T-helper 1 cell (primary cell): Measurements from ENCODE around the gene DNAJC2.

Experiments
- DNase-seq, 5 donors: peaks; one replicate each; pipeline ENCODE4 v3.0.0-alpha.2; 2012 to 2020
- total RNA-seq, 4 donors: gene quantifications; one replicate each; lab custom pipeline; 2026; lab: John Stamatoyannopoulos, UW

Gene DNAJC2
- total RNA-seq: 64.0 to 77.3 (median 67.8) reads per million in 4 donors

- DNase-seq: peak; percentile 73 to 90 (median 82)
Observed at GRCh38 chr7:103344453-103345149, at the start of gene DNAJC2. TSS of gene DNAJC2 (minus strand) at chr7:103344767. CDS start at chr7:103344622, 145 bp downstream.

GRCh38 chr7:103391976-103392375 is 47.4 kb upstream of the DNAJC2 start:
- DNase-seq: no peak

DNA sequence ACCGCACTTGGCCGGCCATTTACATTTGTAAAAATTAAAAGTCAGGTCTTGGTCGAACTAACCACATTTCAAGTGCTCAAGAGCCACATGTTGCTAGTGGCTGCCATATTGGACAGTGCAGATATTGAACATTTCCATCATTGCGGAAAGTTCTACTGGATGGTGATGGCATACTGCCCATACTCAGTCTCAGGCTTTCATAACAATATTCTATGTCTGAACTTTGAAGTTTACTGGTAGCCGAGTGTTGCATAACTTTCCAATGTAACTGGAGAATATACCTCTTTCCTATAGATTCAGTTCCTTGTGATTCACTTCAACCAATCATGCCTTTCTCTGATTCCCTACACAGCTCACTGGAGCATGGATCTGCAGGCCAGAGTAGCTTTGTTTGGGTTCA is 46.6 kb upstream of the DNAJC2 start:
- DNase-seq: no peak

DNA sequence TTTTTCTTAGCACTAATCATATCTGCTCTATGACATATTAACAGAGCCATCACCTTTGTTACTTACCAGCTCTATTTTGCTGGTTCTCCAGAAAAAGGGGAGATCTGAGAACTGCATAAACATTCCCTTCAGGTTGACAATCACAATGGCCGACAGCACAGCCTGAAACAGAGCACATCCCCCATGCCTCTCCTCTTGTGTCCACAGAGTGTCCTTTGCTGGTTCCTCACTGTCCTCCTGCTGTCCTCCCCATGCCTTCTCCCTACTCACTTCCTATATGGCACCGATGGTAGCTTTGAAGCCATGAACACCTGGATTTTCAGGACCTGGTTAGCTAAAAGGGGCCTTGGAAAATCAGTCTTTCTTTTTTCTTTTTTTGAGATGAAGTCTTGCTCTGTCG is 44.7 kb upstream of the DNAJC2 start:
- DNase-seq: no peak

GRCh38 chr7:103388469-103389140 is 44.0 kb upstream of the DNAJC2 start:
- no peak for DNase-seq

DNA sequence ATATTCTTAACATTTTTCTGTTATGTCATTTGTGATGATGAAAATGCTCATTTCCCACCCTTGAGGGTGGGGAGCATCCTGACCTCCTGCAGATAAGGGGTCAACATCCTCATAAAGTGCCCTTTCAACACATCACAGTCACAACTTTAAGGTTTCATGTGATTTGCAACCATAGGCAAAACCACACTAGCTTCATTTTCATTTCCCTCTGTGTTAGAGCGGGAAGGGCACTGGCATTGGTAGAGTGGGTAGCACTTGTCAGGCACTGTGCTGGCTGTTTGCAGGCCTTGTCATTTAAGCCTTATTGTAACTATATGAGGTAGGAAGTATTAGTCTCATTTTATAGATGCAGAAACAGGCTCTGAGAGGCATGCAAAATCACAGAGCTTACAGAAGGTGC is 42.7 kb upstream of the DNAJC2 start:
- no peak for DNase-seq

- no peak for DNase-seq
Observed at GRCh38 chr7:103382032-103382402, 37.5 kb upstream of the DNAJC2 start.

GRCh38 chr7:103381280-103382031 is 36.9 kb upstream of the DNAJC2 start:
- DNase-seq: no peak

GRCh38 chr7:103380395-103381191 is 36.0 kb upstream of the DNAJC2 start:
- DNase-seq: no peak

- DNase-seq: no peak
Observed at GRCh38 chr7:103379270-103379975, 34.9 kb upstream of the DNAJC2 start.

DNA sequence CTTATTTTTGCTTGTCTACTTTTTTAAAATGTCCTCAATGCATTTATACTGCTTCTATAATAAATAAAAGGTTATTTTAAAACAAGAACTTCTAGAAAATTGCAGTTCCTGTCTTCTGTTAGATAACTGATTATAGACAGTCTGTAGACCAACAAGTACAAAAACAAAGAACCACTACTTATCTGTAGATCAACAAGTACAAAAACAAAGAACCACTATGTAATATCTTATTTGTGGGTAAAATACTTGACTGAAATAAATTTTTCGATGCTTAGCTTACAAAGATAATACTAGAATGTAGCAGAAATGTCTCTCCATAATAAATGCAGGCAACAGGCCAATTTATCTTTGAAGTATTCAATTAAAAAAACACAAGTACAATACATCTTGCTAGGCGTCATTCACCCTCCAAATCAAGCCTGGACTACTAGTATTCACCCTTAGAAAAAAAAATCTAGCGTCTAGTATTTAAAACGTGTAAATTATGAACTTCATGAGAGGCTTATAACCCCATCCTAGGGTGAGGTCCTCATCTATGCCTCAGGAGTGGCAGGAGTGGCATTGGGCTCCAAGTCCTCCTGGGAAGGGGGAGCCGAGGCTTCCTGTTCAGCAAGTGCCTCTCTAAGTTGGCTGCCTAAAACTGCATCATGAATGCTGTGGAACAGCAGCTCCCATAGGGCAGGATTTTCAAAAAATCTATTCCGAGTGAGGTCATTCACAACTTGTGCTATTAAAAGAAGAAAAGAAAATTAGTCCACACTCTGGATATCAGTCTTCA is 29.5 kb upstream of the DNAJC2 start:
- DNase-seq: no peak

DNA sequence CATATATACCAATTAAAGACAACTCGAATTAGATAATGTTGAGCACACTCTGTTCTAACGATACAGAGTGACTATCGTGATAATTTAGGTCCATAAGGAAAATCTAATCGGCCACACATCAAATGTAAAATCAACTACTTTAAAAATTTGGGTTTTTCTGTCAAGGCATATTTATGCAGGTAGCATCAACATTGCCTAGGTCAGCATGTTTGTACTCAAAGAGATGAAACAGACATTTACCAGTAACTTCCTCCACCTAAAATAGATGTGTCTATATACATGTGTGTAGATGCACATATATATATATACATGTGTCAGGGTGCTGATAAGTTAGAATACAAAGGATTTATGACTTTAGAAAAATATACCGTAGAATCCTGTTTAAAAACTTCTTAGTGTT is 24.9 kb upstream of the DNAJC2 start:
- no peak for DNase-seq

DNA sequence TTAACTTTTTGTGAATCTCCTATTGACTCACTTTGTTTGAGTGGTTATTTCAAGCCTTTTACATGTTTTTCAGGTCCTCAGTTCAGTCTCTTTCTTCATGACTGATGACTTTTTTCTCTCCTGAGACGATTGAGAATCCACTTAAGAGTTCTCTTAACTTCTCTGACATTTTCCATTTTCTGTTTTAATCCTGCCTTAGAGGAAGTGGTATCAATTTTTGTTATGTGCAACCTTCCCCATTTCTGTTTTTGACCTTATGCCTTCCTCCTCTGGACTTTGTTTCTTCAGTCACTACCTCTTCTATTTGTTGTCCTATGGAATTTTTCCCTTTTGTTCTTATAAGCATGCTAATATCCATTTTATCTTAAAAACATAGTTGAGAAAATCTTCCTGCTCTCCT is 5.2 kb upstream of the DNAJC2 start:
- DNase-seq: no peak

DNA sequence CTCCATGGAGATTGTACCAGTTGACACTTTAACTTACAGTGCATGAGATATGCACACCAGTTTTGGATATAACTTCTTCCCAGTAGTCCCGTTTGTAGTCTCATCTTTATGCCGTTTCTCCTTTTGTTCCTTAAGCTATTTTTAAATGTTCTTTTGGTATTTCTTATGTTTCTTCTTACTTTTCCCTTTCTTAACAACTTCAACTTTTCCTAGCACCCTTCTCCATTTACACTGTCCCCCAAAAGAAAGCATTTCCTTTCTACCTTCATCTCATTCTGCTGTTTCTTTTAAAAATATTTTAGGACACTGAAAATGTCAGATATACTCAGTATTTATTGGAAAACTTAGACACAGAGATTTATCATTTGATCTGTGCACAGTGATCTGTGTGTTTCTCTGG is 4.4 kb upstream of the DNAJC2 start:
- DNase-seq: no peak

DNA sequence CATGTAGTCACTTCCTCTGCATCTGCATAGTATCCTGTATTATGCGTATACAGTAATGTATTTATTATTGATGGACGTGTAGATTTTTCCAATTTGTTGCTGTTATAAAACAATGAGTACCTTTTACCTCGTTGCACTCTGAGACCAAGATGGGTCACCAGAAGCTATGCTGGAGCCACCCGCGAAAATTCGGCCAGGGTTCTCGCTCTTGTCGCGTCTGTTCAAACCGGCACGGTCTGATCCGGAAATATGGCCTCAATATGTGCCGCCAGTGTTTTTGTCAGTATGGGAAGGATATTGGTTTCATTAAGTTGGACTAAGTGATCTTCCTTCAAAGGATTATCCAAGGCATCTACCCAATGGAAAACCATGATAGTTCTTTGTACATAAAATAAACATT is 3.9 kb upstream of the DNAJC2 start:
- DNase-seq: no peak

DNA sequence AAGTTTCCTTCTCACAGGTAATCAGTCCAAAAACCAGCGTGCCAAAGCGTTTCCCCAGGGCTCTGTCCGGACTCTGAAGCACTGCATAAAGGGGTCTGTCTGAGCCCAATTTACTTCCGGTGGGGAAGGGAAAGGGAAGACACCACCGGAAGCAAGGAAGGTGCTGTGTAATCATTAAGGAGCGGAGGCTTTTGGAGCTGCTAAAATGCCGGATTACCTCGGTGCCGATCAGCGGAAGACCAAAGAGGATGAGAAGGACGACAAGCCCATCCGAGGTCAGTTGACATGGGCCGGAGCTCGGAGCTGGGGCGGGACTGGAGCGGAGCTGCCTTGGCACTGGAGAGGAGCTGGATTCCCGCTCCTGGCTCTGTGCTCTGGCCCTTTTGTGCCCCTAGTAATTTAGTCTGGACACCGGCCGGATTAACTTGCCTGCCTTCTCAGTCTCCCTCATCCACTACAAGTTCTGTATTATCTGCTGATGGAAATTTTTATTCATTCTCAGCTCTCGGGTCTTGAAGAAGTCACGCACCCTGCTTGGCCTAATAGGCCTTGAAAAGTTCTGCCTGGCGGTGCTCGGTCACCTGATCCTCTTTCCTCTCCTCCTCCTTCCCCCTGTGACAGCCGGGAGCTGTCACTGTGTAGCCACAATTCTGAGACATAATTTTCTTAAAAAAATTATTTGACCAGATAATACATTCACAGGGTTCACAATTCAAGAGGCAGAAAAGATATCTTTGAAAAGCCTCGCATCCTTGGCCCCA is 3.1 kb upstream of the DNAJC2 start, which contains the start of gene PSMC2:
Gene PSMC2 (plus strand): TSS at position 137 of the 761 bp plus-strand sequence. CDS start 69 bp downstream, at position 206.
- DNase-seq: peak; percentile 59 to 90 (median 71)

- DNase-seq: no peak
Observed at GRCh38 chr7:103346396-103346795, 1.8 kb upstream of the DNAJC2 start.

GRCh38 chr7:103343758-103344452 is 662 bp downstream of the DNAJC2 start:
- peak in 4 of 5 donors; percentile 8 to 39 (median 18) for DNase-seq

DNA sequence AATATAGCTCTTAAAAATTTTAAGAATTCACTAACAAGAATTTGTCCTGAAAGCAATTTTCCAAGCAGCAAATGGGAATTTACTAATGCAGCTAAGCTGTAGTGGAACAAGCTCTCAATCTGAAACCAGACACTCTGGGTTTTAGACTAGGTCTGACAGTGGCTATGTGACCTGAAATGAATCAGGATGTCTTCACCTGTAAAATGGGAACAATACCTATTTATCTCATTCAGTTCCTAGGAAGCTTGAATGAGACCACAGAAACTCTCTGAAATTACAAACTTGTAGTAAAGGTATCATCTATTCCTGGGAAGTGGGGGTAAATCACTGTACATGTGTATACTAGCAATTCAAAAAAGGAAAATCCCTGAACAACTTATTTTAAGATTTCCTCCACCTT is 1.2 kb downstream of the DNAJC2 start:
- DNase-seq: no peak

DNA sequence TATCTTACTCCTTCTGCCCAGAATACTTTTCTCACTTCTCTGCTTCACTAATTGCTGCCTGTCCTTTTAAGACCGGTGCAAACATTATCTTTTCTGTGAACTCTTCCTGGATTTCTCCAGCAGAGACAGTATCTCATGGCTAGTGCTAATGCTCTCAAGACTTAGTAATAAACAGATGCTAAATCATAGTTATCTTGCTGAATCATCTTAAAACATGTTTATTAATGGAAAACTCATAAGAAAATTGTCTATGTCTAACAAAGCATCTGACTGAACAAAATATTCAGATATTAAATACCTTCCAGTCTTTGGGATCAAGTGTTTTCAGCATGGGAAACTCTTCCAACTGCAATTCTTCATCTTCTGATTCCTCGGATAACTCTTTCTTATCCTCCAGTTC is 3.1 kb downstream of the DNAJC2 start:
- no peak for DNase-seq
